ENCODE data around the gene NAA10. TPM values are rescaled to one million over a fixed set of nuclear protein-coding genes. Genes with fewer than 3 reads are reported as not detected.

Gene NAA10
- total RNA-seq, 1 experiment from 2014 or later = 246 TPM

DNA sequence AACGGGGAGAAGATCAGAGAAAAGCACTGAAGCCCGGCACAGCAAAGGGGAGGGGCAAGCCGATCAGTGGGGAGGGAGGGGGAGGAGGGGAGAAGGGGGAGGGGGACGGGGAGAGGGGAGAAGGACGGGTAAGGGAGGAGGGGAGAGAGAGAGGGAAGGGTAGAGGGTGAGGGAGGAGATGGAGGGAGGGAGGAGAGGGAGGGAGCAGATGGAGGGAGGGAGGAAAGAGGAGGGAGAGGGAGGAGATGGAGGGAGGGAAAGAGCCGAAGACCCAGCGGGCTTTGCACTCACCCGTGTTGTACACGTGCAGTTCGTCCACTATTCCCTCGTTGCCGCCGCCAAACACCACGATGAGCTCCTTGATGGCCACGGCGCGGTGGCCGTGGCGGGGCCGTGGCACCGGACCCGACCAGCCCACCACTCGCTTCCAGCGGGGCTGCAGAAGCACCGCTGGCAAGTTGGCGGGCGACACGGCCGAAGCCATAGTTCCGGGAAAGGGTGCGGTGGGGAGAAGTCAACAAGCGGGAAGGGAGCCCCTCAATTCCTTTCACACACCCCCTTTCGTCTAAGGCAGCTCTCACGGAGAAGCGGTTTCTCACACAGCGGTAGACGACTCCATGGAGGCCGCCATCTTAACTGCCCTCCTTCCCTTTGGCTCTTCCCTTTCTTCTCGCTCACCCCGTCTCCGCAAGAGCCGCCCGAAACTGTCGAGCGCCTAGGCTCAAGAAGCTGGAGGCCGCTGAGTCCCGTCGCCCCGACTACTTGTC lies 35.7 kb upstream of the NAA10 start:
- Histone ChIP-seq H3K4me3 (ENCODE audit: low read depth in 2 of 2, low read length in 2 of 2) (peak overlapping the region; percentile 95 to 98), H3K27ac (ENCODE audit: low read length) (peak overlapping the region; percentile 99), H3K4me1 (ENCODE audit: control insufficient read depth, insufficient read depth, low read length) (peaks cover 39% of the 10 kb centered on the region), H3K27me3 (ENCODE audit: control insufficient read depth, insufficient read depth, low read length) (no peaks in the 10 kb centered on the region), H3K36me3 (ENCODE audit: control insufficient read depth, insufficient read depth, low read length) (no peaks in the 10 kb centered on the region; the same call in 1 of the 2 replicates), H3K9me3 (ENCODE audit: control insufficient read depth, insufficient read depth, low read depth, low read length) (no peaks in the 10 kb centered on the region)
- no peak for DNase-seq (ENCODE audit: low read depth, low spot score)
- peak; percentile 23 for ATAC-seq
- in situ Hi-C loops (cut with HindIII; ENCODE audit: low pct_unique_long_range_greater_than_20kb, low sequenced_read_pairs) (no loop called here), intact Hi-C loops (cut with micrococcal nuclease; ENCODE audit: unreplicated experiment) (no loop called here)
- CTCF ChIA-PET = interaction anchor here (0.7 kb wide), 2 partner anchors 48 to 480 kb away, joined by 3 read pairs; no protein-coding TSS in a partner anchor
- POLR2A ChIA-PET = interaction anchor here (0.6 to 0.7 kb wide), 4 partner anchors 21 to 440 kb away, joined by 3 to 5 read pairs (median 4); no protein-coding TSS in a partner anchor
- TF ChIP-seq, protein P1, sequence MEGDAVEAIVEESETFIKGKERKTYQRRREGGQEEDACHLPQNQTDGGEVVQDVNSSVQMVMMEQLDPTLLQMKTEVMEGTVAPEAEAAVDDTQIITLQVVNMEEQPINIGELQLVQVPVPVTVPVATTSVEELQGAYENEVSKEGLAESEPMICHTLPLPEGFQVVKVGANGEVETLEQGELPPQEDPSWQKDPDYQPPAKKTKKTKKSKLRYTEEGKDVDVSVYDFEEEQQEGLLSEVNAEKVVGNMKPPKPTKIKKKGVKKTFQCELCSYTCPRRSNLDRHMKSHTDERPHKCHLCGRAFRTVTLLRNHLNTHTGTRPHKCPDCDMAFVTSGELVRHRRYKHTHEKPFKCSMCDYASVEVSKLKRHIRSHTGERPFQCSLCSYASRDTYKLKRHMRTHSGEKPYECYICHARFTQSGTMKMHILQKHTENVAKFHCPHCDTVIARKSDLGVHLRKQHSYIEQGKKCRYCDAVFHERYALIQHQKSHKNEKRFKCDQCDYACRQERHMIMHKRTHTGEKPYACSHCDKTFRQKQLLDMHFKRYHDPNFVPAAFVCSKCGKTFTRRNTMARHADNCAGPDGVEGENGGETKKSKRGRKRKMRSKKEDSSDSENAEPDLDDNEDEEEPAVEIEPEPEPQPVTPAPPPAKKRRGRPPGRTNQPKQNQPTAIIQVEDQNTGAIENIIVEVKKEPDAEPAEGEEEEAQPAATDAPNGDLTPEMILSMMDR (IDR thresholded peaks at IDR 0.05) = no peak
- peak; percentile 51 for TF ChIP-seq POLR2AphosphoS5 (IDR thresholded peaks at IDR 0.05; ENCODE audit: low read depth, low read length)
- TF ChIP-seq TCF7L2 (IDR thresholded peaks at IDR 0.05; ENCODE audit: low read depth, low read length) = peak; percentile 34
- 0 out of 2 replicates have a peak, but pooled peaks have one; percentile 68 for TF ChIP-seq SIN3A (IDR thresholded peaks at IDR 0.05; ENCODE audit: borderline replicate concordance, insufficient read depth, low read depth, low read length)
- BruUV-seq (replicated peaks) = TSS peak; percentile 76

DNA sequence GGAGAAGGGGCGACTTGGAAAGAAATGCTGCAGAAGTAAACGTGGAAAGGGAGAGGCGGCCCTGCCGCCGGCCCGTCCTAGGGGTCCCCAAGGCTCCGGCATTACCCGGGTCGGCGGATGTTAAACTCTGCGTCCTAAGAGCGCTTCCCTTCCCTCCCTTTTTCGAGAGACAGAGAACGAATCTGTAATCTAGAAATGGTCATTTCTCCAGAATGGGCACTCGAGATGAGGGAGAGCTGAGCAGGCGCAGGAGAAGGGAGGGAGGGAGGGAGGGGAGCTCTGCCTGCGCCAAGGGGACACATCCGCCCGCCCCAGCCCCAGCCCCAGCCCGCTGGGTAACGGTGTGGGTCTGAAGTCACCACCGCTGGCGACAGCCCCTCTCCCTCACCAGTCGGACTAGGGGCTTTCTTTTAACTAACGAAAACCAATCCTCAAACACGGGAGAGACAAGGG lies 35.1 kb upstream of the NAA10 start:
- Histone ChIP-seq H3K27me3 (ENCODE audit: control insufficient read depth, insufficient read depth, low read length) (no peaks in the 10 kb centered on the region), H3K27ac (ENCODE audit: low read length) (peak overlapping the region; percentile 90), H3K4me1 (ENCODE audit: control insufficient read depth, insufficient read depth, low read length) (peaks cover 39% of the 10 kb centered on the region), H3K4me3 (ENCODE audit: low read depth in 2 of 2, low read length in 2 of 2) (peak overlapping the region; percentile 95 to 98), H3K9me3 (ENCODE audit: control insufficient read depth, insufficient read depth, low read depth, low read length) (no peaks in the 10 kb centered on the region), H3K36me3 (ENCODE audit: control insufficient read depth, insufficient read depth, low read length) (no peaks in the 10 kb centered on the region; the same call in 1 of the 2 replicates)
- DNase-seq (ENCODE audit: low read depth, low spot score) (no peak), ATAC-seq (no peak)
- intact Hi-C loops (cut with micrococcal nuclease; ENCODE audit: unreplicated experiment) (no loop called here), in situ Hi-C loops (cut with HindIII; ENCODE audit: low pct_unique_long_range_greater_than_20kb, low sequenced_read_pairs) (no loop called here)
- BruUV-seq (replicated peaks) = no TSS peak
- TF ChIP-seq, protein P1 (IDR thresholded peaks at IDR 0.05) = no peak
- TF ChIP-seq SIN3A (IDR thresholded peaks at IDR 0.05; ENCODE audit: borderline replicate concordance, insufficient read depth, low read depth, low read length) = no peak
- TF ChIP-seq, protein P2, sequence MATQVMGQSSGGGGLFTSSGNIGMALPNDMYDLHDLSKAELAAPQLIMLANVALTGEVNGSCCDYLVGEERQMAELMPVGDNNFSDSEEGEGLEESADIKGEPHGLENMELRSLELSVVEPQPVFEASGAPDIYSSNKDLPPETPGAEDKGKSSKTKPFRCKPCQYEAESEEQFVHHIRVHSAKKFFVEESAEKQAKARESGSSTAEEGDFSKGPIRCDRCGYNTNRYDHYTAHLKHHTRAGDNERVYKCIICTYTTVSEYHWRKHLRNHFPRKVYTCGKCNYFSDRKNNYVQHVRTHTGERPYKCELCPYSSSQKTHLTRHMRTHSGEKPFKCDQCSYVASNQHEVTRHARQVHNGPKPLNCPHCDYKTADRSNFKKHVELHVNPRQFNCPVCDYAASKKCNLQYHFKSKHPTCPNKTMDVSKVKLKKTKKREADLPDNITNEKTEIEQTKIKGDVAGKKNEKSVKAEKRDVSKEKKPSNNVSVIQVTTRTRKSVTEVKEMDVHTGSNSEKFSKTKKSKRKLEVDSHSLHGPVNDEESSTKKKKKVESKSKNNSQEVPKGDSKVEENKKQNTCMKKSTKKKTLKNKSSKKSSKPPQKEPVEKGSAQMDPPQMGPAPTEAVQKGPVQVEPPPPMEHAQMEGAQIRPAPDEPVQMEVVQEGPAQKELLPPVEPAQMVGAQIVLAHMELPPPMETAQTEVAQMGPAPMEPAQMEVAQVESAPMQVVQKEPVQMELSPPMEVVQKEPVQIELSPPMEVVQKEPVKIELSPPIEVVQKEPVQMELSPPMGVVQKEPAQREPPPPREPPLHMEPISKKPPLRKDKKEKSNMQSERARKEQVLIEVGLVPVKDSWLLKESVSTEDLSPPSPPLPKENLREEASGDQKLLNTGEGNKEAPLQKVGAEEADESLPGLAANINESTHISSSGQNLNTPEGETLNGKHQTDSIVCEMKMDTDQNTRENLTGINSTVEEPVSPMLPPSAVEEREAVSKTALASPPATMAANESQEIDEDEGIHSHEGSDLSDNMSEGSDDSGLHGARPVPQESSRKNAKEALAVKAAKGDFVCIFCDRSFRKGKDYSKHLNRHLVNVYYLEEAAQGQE (IDR thresholded peaks at IDR 0.05; ENCODE audit: insufficient read depth in 1 of 2, low read depth in 2 of 2, low read length in 1 of 2) = no peak
- no peak for TF ChIP-seq TCF7L2 (IDR thresholded peaks at IDR 0.05; ENCODE audit: low read depth, low read length)
- no peak for TF ChIP-seq POLR2AphosphoS5 (IDR thresholded peaks at IDR 0.05; ENCODE audit: low read depth, low read length)
- ChIA-PET CTCF (interaction anchor here (0.5 to 0.7 kb wide), 2 partner anchors 49 to 335 kb away, joined by 3 read pairs; no protein-coding TSS in a partner anchor), POLR2A (interaction anchor here (0.6 to 0.7 kb wide), 4 partner anchors 20 to 441 kb away, joined by 3 to 5 read pairs (median 4); no protein-coding TSS in a partner anchor)

All from Panc1 (cell line).